Activated effector memory CD4-positive, alpha-beta T cell treated with Interleukin-2 at 50 U/mL for 16 hours (primary cell): ENCODE results near the gene BBS1.
"Not testable (repeated sequence)": the region's sequence is repeated elsewhere in the genome, so short reads cannot be mapped to it uniquely, and the experiment has no call there.

Experiments
- DNase-seq: peaks from one replicate; pipeline ENCODE4 v3.0.0-alpha.2; 2020

BBS1 gene

DNA sequence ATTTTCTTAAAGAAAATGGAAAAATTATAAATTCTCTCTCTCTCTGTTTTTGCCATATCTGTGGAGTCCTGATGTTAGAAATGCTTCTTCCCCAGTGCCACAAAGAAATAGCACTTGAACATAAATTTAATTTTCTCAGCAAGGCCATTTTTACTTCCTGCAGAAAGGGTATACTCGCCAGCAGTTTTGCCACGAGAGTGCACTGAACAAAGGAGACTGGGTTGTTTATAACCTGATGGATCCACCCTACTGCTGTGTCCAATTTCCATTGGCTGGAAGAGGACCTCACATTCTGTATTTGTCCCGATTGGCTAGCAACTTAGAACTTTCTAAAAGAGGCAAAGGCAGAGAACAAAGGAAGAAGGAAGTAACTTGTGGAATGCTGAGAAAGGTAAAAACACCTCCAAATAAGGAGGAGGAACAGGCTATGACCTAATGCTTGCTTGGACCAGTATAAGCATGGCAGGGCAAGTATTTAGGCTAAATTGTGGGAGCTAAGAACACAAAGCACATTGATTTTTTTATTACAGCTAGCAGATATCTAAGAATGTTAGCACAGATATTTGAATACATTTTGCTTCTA, 72.2 kb downstream of the BBS1 start:
- not testable (repeated sequence) for DNase-seq
